22Rv1 (cell line): ENCODE results near the gene SORT1.

ENCODE experiments used
- ZFX ChIP-seq: fragments of 450-650 bp; IDR thresholded peaks from 2 replicates; pipeline ENCODE4 v1.6.1; 2017; ENCODE audit warnings: antibody characterized with exemption, borderline replicate concordance
- TF ChIP-seq, protein P1 (sequence below): fragments of 450-650 bp; IDR thresholded peaks from 2 replicates; pipeline ENCODE4 v1.5.1; 2017; ENCODE audit warnings: mild to moderate bottlenecking

DNA sequence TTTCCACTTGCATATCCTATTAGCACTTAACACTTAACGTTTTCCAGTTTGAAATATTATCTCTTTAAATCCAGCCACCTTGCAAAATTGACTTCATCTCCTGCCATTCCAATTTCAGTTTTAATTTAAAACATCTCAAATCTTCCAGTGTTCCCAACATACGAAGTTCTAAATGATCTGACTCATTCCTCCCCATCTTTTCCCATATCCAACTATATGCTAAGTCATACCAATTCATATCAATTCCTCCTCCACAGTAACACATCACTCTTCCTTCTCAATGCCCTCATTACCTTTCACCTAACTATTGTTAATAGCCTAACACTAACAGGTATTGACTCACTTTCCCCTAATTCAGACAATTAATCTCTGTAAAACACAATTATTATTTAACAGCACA lies 25.8 kb upstream of the SORT1 start:
- TF ChIP-seq, protein P1, sequence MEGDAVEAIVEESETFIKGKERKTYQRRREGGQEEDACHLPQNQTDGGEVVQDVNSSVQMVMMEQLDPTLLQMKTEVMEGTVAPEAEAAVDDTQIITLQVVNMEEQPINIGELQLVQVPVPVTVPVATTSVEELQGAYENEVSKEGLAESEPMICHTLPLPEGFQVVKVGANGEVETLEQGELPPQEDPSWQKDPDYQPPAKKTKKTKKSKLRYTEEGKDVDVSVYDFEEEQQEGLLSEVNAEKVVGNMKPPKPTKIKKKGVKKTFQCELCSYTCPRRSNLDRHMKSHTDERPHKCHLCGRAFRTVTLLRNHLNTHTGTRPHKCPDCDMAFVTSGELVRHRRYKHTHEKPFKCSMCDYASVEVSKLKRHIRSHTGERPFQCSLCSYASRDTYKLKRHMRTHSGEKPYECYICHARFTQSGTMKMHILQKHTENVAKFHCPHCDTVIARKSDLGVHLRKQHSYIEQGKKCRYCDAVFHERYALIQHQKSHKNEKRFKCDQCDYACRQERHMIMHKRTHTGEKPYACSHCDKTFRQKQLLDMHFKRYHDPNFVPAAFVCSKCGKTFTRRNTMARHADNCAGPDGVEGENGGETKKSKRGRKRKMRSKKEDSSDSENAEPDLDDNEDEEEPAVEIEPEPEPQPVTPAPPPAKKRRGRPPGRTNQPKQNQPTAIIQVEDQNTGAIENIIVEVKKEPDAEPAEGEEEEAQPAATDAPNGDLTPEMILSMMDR: no peak
- TF ChIP-seq ZFX: no peak
